CD14-positive monocyte (primary cell): ENCODE measurements around the gene ABCF3. TPM values are rescaled to one million over a fixed set of nuclear protein-coding genes. Genes with fewer than 3 reads are reported as not detected.

Experiments used
- DNase-seq, 3 donors: peaks; one replicate each; pipeline ENCODE4 v3.0.0-alpha.2; 2011 to 2022
- H2AFZ ChIP-seq: 2 replicates; pipeline ENCODE4 v1.6.0; 2012; ENCODE audit warnings: mild to moderate bottlenecking, low read depth, low read length, inconsistent platforms; ENCODE audit not compliant: insufficient read depth, poor library complexity, severe bottlenecking
- H3K27ac ChIP-seq, 2 donors: 1 replicate in 1 of 2; 2 replicates in 1 of 2; pipeline ENCODE4 v1.5.1; 2012 to 2013; ENCODE audit warnings: low read length in 2 of 2, control low read depth in 1 of 2, inconsistent platforms in 1 of 2, low read depth in 1 of 2, mild to moderate bottlenecking in 1 of 2
- H3K27me3 ChIP-seq, 2 donors: one replicate each; pipeline versions ENCODE4 v1.6.0 to v1.6.1; 2011 to 2013; ENCODE audit warnings: low read length in 2 of 2; ENCODE audit not compliant: control insufficient read depth in 2 of 2, insufficient read depth in 2 of 2
- H3K36me3 ChIP-seq, 2 donors: replicated peaks in 1 of 2; 1 replicate in 1 of 2; 2 replicates in 1 of 2; pipeline versions ENCODE4 v1.5.1 to v1.6.1; 2012 to 2013; ENCODE audit warnings: low read length in 2 of 2, control low read depth in 1 of 2, inconsistent platforms in 1 of 2, mild to moderate bottlenecking in 1 of 2; ENCODE audit not compliant: insufficient read depth in 2 of 2, control insufficient read depth in 1 of 2
- H3K4me1 ChIP-seq, 2 donors: 1 replicate in 1 of 2; 2 replicates in 1 of 2; pipeline versions ENCODE4 v1.5.1 to v1.6.1; 2012 to 2013; ENCODE audit warnings: low read length in 2 of 2, control low read depth in 1 of 2, inconsistent platforms in 1 of 2, mild to moderate bottlenecking in 1 of 2, moderate library complexity in 1 of 2; ENCODE audit not compliant: insufficient read depth in 2 of 2, control insufficient read depth in 1 of 2
- H3K4me2 ChIP-seq: replicated peaks from 2 replicates; pipeline ENCODE3; 2012; ENCODE audit warnings: low read length, moderate library complexity, mild to moderate bottlenecking; ENCODE audit not compliant: poor library complexity, severe bottlenecking; ENCODE audit errors: extremely low read depth
- H3K4me3 ChIP-seq, 3 experiments: fragments of 200-600 bp in 1 of 3; sonication (generic) in 1 of 3; replicated peaks in 1 of 3; 1 replicate in 2 of 3; 2 replicates in 1 of 3; pipeline ENCODE4 v1.5.1; 2011 to 2013; ENCODE audit warnings: low read length in 3 of 3, mild to moderate bottlenecking in 3 of 3, control low read depth in 2 of 3, low read depth in 2 of 3, inconsistent platforms in 1 of 3, moderate library complexity in 1 of 3
- H3K79me2 ChIP-seq: 2 replicates; pipeline ENCODE4 v1.6.0; 2012; ENCODE audit warnings: mild to moderate bottlenecking, control low read depth, inconsistent platforms, low read length, moderate library complexity; ENCODE audit not compliant: insufficient read depth
- H3K9ac ChIP-seq: 2 replicates; pipeline ENCODE4 v1.6.0; 2017; ENCODE audit warnings: low read length, mild to moderate bottlenecking; ENCODE audit not compliant: insufficient read depth, poor library complexity, severe bottlenecking
- H3K9me3 ChIP-seq, 2 donors: replicated peaks in 1 of 2; 1 replicate in 1 of 2; 2 replicates in 1 of 2; pipeline versions ENCODE4 v1.5.1 to v1.6.1; 2012 to 2013; ENCODE audit warnings: low read length in 2 of 2, control low read depth in 1 of 2; ENCODE audit not compliant: control insufficient read depth in 1 of 2, insufficient read depth in 1 of 2
- H4K20me1 ChIP-seq: 2 replicates; pipeline ENCODE4 v1.6.0; 2012; ENCODE audit warnings: mild to moderate bottlenecking, low read length, control low read depth, moderate library complexity; ENCODE audit not compliant: insufficient read depth
- H3K27ac Mint-ChIP-seq, 7 donors: one replicate each; pipeline ENCODE4 v1.8.0; 2020; ENCODE audit warnings: mild to moderate bottlenecking in 7 of 7, mixed read lengths in 7 of 7, moderate library complexity in 6 of 7, inconsistent platforms in 2 of 7
- H3K27me3 Mint-ChIP-seq, 3 donors: one replicate each; pipeline ENCODE4 v1.8.0; 2021 to 2022; ENCODE audit warnings: low read depth in 3 of 3, mild to moderate bottlenecking in 3 of 3, mixed read lengths in 3 of 3, moderate library complexity in 3 of 3, inconsistent platforms in 1 of 3
- H3K36me3 Mint-ChIP-seq, 2 donors: one replicate each; pipeline ENCODE4 v1.8.0; 2020; ENCODE audit warnings: mixed read lengths in 2 of 2, inconsistent platforms in 1 of 2, mild to moderate bottlenecking in 1 of 2
- H3K4me1 Mint-ChIP-seq: one replicate; pipeline ENCODE4 v1.8.0; 2020; ENCODE audit warnings: mild to moderate bottlenecking, mixed read lengths
- H3K4me3 Mint-ChIP-seq, 2 donors: one replicate each; pipeline ENCODE4 v1.8.0; 2020; ENCODE audit warnings: mild to moderate bottlenecking in 2 of 2, mixed read lengths in 2 of 2, moderate library complexity in 1 of 2
- H3K9me3 Mint-ChIP-seq, 7 donors: one replicate each; pipeline ENCODE4 v1.8.0; 2020 to 2022; ENCODE audit warnings: mixed read lengths in 7 of 7, mild to moderate bottlenecking in 6 of 7, moderate library complexity in 6 of 7, inconsistent platforms in 2 of 7
- WGBS: methylation state at CpG from one replicate; pipeline ENCODE4 v1.1.5; 2013; ENCODE audit warnings: missing lambda C conversion rate; ENCODE audit not compliant: insufficient coverage; 5-methylcytosine and 5-hydroxymethylcytosine counted together
- intact Hi-C, 2 donors: fragments of 100-400 bp; cut with micrococcal nuclease; formaldehyde crosslinking; loops; one replicate each; pipeline versions ENCODE4 v1.15.0 to v1.15.1; 2023
- polyA plus RNA-seq, 3 donors: library from polyadenylated mRNA; depleted of rRNA in 1 of 3; unstranded in 2 of 3; stranded (reverse) in 1 of 3; fragments of 300-500 nt in 2 of 3; fragments of >200 nt in 1 of 3; fragmentation: Illumina TruSeq in 2 of 3; gene quantifications; 1 replicate in 2 of 3; 2 replicates in 1 of 3; pipeline ENCODE4 v1.2.3, GENCODE V29; 2012 to 2021
- TF ChIP-seq, protein P1 (sequence below): fragments of 200-600 bp; IDR thresholded peaks from one replicate; pipeline ENCODE4 v1.8.0; 2022; ENCODE audit warnings: antibody characterized with exemption, mild to moderate bottlenecking

The ABCF3 gene
- polyA plus RNA-seq, 3 donors: 13.5 to 74.8 (median 13.9) TPM

DNA sequence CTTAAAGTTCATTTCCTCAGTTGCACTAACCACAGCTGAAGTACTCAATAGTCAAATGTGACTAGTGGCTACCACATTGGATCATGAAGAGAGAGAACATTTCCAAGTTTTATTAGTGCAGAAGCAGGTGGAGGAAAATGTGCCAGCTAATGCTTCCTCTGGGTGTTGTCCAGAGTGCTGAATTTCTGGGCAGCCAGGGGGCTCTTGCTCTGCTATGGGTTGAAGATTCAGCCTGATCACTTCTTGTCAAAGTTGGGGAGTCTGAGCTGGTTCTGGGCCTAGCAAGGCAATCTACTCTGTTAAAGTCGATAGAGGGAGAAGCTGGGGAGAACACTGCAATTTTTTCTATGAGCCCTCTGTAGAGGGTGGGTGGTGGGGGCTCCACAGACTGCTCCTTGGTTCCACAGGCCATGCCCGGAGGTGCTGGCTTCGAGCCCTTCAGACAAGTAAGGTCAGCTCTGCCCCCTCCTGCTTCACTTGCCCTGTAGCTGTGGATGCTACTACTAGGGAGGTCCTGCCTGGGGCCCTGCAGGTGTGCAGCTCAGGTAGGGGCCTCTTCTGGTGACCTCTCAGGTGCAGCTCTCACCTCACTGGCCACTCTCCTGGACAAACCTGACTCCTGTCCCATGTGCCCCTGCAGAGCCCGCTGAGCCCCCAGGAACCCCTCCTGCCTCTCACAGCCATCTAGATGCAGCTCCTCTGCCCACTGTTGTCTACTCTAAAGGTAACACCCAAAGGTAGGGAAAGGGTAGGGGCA is 54.6 kb downstream of the ABCF3 start:
- intact Hi-C loops: no loop called here
- TF ChIP-seq, protein P1, sequence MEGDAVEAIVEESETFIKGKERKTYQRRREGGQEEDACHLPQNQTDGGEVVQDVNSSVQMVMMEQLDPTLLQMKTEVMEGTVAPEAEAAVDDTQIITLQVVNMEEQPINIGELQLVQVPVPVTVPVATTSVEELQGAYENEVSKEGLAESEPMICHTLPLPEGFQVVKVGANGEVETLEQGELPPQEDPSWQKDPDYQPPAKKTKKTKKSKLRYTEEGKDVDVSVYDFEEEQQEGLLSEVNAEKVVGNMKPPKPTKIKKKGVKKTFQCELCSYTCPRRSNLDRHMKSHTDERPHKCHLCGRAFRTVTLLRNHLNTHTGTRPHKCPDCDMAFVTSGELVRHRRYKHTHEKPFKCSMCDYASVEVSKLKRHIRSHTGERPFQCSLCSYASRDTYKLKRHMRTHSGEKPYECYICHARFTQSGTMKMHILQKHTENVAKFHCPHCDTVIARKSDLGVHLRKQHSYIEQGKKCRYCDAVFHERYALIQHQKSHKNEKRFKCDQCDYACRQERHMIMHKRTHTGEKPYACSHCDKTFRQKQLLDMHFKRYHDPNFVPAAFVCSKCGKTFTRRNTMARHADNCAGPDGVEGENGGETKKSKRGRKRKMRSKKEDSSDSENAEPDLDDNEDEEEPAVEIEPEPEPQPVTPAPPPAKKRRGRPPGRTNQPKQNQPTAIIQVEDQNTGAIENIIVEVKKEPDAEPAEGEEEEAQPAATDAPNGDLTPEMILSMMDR: no peak
- Histone ChIP-seq H2AFZ (no peak overlapping the region), H3K36me3 (peaks cover 38 to 39% of the 10 kb centered on the region in 2 donors), H3K27me3 (no peaks in the 10 kb centered on the region), H3K27ac (no peak overlapping the region), H3K9me3 (no peaks in the 10 kb centered on the region), H3K79me2 (no peaks in the 10 kb centered on the region), H4K20me1 (no peaks in the 10 kb centered on the region), H3K4me3 (no peak overlapping the region), H3K4me1 (no peaks in the 10 kb centered on the region), H3K4me2 (no peak overlapping the region), H3K9ac (no peak overlapping the region)
- H3K36me3 Mint-ChIP-seq: peaks cover 33 to 38% of the 10 kb centered on the region in 2 donors
- DNase-seq: no peak
- WGBS: 90% methylated on average over 4 of the region's 4 CpGs
- H3K9me3 Mint-ChIP-seq: no peaks in the 10 kb centered on the region
- H3K4me1 Mint-ChIP-seq: no peaks in the 10 kb centered on the region
- H3K27me3 Mint-ChIP-seq: peaks cover 0 to 6% (median 5%) of the 10 kb centered on the region in 3 donors
- H3K27ac Mint-ChIP-seq: no peak overlapping the region
- H3K4me3 Mint-ChIP-seq: no peak overlapping the region

DNA sequence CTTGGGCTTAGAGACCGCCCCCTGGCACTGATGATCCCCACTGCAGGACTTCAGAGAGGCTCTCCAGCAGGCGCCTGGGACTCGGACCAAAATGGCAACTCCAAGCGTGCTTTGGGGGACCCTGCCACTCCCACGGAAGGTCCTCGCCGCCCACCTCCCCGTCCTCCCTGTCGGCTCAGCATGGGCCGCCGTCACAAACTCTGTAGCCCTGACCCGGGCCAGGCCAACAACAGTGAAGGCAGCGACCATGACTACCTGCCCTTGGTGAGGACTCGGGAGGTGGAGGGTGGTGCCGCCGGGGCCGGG is 55.1 kb downstream of the ABCF3 start:
- Histone ChIP-seq H3K4me1 (no peaks in the 10 kb centered on the region), H4K20me1 (no peaks in the 10 kb centered on the region), H3K27ac (no peak overlapping the region), H3K36me3 (peaks cover 39 to 44% of the 10 kb centered on the region in 2 donors), H2AFZ (no peak overlapping the region), H3K9me3 (no peaks in the 10 kb centered on the region), H3K27me3 (no peaks in the 10 kb centered on the region), H3K9ac (no peak overlapping the region), H3K79me2 (no peaks in the 10 kb centered on the region), H3K4me3 (no peak overlapping the region), H3K4me2 (no peak overlapping the region)
- H3K27me3 Mint-ChIP-seq: peaks cover 1 to 6% (median 5%) of the 10 kb centered on the region in 3 donors
- intact Hi-C loops: no loop called here
- H3K36me3 Mint-ChIP-seq: peaks cover 39 to 43% of the 10 kb centered on the region in 2 donors
- no peak overlapping the region for H3K27ac Mint-ChIP-seq
- no peak overlapping the region for H3K4me3 Mint-ChIP-seq
- TF ChIP-seq, protein P1: no peak
- H3K4me1 Mint-ChIP-seq: no peaks in the 10 kb centered on the region
- no peak for DNase-seq
- 79% methylated on average over 11 of the region's 17 CpGs for WGBS
- H3K9me3 Mint-ChIP-seq: no peaks in the 10 kb centered on the region
